HAP-1 (cell line): ENCODE data around the gene SLC22A31.
A peak's percentile ranks its signal among the peaks of the same experiment; 100 is the strongest.

Experiments
- DNase-seq, 2 experiments: peaks; one replicate each; pipeline ENCODE4 v3.0.0-alpha.2; 2016 to 2020; ENCODE audit warnings: low spot score in 2 of 2
- H3K27me3 ChIP-seq: fragments of 250-450 bp; sonication (Bioruptor Pico); 2 replicates; pipeline ENCODE4 v1.5.1; 2020; ENCODE audit warnings: low read depth, mild to moderate bottlenecking, moderate library complexity
- H3K36me3 ChIP-seq: fragments of 250-450 bp; sonication (Bioruptor Pico); replicated peaks from 2 replicates; pipeline ENCODE4 v1.5.1; 2020; ENCODE audit warnings: mild to moderate bottlenecking
- H3K4me1 ChIP-seq: fragments of 250-450 bp; sonication (Bioruptor Pico); 2 replicates; pipeline ENCODE4 v1.5.1; 2020; ENCODE audit warnings: mild to moderate bottlenecking
- H3K4me3 ChIP-seq: fragments of 250-450 bp; sonication (Bioruptor Pico); 2 replicates; pipeline ENCODE4 v1.5.1; 2020; ENCODE audit warnings: mild to moderate bottlenecking, moderate library complexity
- H3K9me3 ChIP-seq: fragments of 250-450 bp; sonication (Bioruptor Pico); 2 replicates; pipeline ENCODE4 v1.5.1; 2020; ENCODE audit warnings: mild to moderate bottlenecking, moderate library complexity
- in situ Hi-C: fragments of 300-500 bp; cut with MboI; formaldehyde crosslinking; loops from 3 replicates; pipeline ENCODE4 v1.14.3; 2020; ENCODE audit warnings: low sequenced_read_pairs, inconsistent platforms, mixed read lengths

Gene SLC22A31

DNA sequence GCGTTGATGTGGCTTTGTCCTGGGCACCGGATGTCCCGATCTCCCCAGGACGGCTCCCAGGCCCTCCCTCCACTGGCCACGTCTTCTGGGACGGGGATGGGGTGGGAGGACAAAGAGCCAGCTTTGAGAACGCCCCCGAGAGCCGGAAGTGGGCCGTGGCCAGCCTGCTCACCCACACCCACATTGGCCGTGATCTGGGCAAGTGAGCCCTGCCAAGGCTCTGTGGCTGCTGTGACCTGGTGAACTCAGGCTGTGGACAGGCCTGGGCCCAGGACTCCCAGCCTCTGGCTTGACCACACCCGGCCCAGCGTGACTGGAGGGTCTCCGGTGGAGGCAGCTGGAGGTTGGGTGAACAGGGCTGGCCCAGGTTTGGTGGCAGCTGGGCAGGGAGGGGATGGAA, 25.5 kb downstream of the SLC22A31 start:
- in situ Hi-C loops: no loop called here
- no peak for DNase-seq
- H3K9me3 ChIP-seq: no peaks in the 10 kb centered on the region
- H3K4me3 ChIP-seq: no peak overlapping the region
- peaks cover 3% of the 10 kb centered on the region for H3K4me1 ChIP-seq
- H3K36me3 ChIP-seq: no peaks in the 10 kb centered on the region
- peaks cover 3% of the 10 kb centered on the region; the same call in 1 of the 2 replicates for H3K27me3 ChIP-seq

DNA sequence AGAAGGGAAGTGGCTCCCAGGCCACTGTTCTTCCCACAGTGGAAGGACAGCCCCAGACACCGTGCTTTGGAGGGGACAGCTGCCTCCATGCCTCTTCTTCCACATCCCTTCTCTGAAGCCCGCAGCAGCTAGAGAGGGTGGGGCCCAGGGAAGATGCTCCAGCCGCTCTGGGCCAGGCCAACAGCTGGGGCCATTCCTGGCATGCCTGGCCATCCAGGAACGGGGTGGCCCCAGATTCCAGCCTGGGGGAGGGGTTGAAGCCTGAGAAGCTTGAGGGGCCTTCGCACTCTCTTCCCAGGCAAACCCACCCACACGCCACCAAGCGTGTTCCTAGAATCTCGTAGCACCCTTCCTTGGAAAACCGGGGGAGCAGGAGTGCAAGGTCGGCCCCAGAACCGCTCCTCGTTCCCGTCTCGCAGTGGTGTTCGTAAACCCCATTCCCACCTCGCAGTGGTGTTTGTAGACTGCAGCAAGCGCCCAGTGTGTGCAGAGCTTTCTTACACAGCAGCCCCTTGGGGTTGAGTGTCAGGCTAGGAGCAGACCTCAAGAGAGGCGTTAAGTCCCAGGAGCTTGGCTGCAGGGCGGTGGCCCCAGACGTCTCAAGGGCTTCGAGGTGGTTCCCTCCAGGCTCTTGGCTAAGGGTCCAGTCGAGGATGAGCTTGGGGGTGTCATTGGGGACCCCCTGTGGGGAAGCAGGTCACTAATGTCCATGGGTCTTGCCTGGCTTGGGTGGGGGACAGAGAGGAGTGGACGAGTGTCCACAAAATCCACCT, 26.1 kb downstream of the SLC22A31 start:
- Histone ChIP-seq H3K27me3 (peaks cover 3% of the 10 kb centered on the region; the same call in 1 of the 2 replicates), H3K36me3 (no peaks in the 10 kb centered on the region), H3K4me3 (no peak overlapping the region), H3K4me1 (peaks cover 3% of the 10 kb centered on the region), H3K9me3 (no peaks in the 10 kb centered on the region)
- DNase-seq: no peak
- in situ Hi-C loops: no loop called here

DNA sequence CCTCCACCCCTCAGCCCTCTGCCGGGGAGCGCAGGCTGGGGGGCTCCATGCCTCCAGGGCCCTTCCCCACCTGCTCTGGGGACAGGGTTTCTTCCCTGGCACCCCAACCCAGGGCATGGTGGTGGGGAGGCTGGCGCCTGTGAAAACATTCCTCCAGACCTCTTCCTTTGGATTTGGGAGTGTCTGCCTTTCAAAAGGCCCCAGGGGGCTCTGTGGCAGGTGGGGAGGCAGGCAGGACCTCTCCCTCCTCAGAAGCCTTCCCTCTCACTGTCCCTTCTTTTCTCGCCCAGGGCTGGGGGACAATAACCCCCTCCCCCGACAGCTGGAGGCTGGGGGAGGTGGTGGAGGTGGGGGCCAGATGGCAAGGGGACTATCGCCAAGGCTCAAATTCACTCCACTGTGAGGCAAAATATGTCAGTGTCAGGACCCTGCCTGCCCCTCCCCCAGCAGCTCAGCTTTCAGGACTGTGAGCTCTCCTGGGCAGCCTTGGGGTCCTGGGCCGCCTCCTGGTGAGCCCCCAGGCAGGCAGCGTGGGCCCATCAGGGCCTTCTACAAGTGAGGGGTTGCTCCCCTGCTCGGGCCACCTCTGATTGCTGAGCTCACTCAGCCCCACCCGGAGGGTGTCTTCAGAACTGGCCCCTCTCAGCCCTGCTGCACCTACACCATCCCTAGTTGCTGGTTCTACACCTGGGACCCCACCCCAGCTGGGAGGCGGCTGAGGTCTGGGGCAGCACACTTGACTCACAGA, 27.0 kb downstream of the SLC22A31 start:
- no peak overlapping the region for H3K4me3 ChIP-seq
- peaks cover 3% of the 10 kb centered on the region; the same call in 1 of the 2 replicates for H3K27me3 ChIP-seq
- in situ Hi-C loops: no loop called here
- no peak for DNase-seq
- H3K4me1 ChIP-seq: peaks cover 3% of the 10 kb centered on the region
- H3K9me3 ChIP-seq: no peaks in the 10 kb centered on the region
- H3K36me3 ChIP-seq: no peaks in the 10 kb centered on the region

DNA sequence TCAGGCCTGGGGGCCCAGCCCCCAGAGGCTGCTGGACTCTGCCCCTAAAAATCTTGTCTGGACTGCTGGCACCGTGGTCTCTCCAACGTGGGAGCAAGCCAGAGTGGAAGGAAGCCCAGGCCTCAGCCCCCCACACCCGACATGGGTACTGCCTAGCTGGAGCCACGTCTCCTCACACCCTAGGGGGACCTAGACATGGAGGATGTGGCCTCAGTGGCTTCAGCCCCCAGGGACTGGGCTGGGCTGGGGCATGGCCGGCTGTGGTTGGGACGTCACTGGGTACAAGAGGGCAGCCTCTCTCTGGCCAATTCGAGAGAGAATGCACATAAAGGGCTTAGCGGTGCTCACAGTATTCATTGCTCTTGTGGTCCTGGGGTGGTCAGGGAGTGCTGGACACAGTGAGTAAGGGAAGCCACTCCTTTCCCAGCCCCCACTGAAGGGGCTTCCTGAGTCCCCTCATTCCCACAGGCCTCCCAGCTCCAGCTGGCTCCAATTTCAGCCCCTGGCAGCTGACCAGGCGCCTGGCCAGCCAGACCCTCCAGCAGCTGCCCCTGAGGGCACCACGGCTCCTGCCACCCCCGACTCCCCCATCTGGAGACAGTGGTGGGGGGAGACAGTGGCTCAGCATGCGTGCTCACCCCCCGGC, 27.7 kb downstream of the SLC22A31 start:
- Histone ChIP-seq H3K27me3 (peaks cover 3% of the 10 kb centered on the region; the same call in 1 of the 2 replicates), H3K9me3 (no peaks in the 10 kb centered on the region), H3K36me3 (no peaks in the 10 kb centered on the region), H3K4me1 (peaks cover 3% of the 10 kb centered on the region), H3K4me3 (no peak overlapping the region)
- in situ Hi-C loops: no loop called here
- no peak for DNase-seq

DNA sequence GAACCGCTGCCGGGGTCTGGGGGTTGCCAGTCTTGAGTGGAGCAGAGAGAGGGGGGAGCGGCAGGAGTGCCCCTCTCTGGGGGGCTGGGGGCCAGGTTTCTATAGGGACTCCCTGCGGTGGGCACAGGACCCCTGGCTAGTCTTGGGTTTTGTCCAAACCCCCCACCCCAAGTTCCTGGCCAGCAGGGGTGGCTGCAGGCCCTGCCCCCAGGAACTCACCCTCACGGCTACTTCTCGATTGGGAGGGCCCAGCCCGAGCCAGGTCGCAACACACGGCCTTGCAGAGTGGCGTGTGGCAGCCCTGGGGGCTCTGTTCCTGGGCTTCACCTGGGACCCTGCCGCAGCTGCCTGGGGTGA, 28.2 kb downstream of the SLC22A31 start:
- Histone ChIP-seq H3K9me3 (no peaks in the 10 kb centered on the region), H3K4me3 (no peak overlapping the region), H3K36me3 (no peaks in the 10 kb centered on the region), H3K27me3 (peaks cover 3% of the 10 kb centered on the region; the same call in 1 of the 2 replicates), H3K4me1 (peaks cover 5% of the 10 kb centered on the region)
- in situ Hi-C loops: no loop called here
- no peak for DNase-seq

DNA sequence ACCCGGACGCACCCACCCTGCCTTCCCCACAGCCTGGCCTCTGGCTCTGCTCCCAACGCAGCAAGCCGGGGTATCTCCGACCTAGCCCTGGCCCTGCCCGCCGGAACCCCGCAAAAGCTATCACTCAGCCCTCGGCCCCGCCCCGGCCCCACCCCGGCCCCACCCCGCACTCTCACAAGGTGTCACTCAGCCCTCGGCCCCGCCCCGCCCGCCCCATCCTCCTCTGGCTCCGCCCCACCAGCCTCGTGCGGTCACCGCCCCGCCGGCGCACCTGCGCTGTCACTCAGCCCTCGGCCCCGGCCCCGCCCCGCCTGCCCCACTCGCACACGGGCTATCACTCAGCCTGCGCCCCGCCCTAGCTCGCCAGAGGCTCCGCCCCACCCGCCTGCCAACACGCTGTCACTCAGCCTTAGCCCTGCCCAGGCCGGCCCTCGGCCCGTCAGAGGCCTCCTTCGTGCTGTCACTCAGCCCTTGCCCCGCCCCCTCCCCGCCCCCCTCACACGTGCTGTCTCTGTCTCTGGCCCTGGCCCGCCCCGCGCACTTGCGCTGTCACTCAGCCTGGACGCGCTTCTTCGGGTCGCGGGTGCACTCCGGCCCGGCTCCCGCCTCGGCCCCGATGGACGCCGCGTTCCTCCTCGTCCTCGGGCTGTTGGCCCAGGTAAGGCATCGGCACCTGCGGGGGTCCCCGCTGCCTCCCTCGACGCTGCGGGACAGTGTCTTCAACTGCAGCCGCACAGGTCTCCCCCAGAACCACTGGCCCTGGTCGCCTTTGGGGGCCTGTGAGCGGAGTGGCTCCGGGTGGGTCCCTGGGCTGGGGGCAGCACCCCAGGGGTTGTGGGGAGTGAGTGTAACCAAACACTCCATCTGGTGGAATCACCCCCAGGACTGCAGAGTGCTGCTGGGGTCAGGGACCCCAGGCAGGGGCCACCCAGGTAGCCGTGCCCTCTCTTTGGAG, 28.8 kb downstream of the SLC22A31 start, which contains the start of gene CDH15:
TSS of gene CDH15 (plus strand) at position 533 of the 955 bp plus-strand sequence. CDS start at position 617, 84 bp downstream.
- Histone ChIP-seq H3K36me3 (no peaks in the 10 kb centered on the region), H3K4me3 (peak within 1 kb of the TSS; percentile 16), H3K9me3 (no peaks in the 10 kb centered on the region), H3K4me1 (peaks cover 6% of the 10 kb centered on the region), H3K27me3 (peaks cover 3% of the 10 kb centered on the region; the same call in 1 of the 2 replicates)
- DNase-seq: peak; percentile 92 to 99
- in situ Hi-C loops: no loop called here

DNA sequence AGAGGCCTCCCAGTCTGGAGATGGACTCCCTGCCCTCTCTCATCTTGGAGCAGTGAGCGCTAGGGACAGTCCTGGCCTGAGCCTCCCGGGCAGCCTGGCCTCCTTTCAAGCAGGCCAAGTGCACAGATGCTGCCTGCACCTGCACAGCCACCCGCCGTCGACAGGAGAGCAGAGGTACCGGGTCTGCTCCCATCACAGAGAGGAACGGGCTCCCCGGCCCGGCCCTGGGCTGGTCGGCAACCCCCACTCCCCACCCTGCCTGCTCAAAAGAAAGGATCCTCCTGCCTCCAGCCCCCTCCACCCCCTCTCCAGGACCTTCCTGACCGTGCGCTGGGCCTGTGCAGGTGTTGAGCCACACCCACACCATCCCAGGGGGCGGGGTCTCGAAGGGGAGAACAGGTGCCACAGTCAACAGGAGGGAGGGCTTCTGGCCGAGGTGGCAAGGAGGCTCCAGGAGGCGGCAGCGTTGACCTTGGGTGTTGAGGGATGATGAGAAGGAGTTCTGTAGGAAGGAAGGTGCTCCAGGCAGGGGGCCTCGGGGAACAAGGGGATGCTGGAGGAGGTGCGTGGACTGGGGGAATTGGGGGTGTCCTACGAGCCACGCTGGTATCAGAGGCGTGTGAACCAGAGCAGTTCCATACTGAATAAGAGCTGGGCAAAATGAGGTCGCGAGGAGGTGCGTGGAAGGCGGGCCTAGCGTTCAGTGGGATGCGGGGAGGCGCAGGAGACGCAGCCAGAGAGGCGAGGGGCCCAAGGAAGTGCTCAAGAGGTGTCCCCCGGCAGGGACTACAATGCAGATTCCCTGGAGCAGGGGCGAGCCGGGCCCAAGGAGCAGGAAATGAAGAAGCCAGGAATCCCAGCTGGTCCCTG, 29.8 kb downstream of the SLC22A31 start:
- Histone ChIP-seq H3K4me3 (peak overlapping the region; percentile 16), H3K4me1 (peaks cover 6% of the 10 kb centered on the region), H3K36me3 (no peaks in the 10 kb centered on the region), H3K27me3 (peaks cover 3% of the 10 kb centered on the region; the same call in 1 of the 2 replicates), H3K9me3 (no peaks in the 10 kb centered on the region)
- in situ Hi-C loops: no loop called here
- DNase-seq: peak in 1 of 2 experiments; percentile 44

DNA sequence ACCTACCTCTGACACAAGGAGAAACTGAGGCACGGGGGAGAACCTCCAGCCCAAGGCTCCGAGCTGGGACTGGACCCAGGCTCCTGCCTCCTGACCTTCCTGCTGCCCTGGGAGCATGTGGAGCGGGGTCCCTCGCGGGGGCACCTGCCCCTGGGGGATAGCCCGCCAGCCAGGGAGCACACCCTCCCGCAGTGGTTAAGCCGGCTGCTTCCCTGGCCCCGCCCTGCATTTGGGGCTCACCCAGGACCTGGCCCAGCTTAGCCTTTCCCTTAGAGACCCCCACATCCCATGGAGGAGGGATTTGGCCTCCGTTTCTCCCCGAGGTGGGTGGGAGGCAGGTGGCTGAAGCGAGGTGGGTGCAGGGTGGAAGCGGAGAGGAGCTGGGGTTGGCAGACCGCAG, 30.6 kb downstream of the SLC22A31 start:
- Histone ChIP-seq H3K36me3 (no peaks in the 10 kb centered on the region), H3K27me3 (peaks cover 3% of the 10 kb centered on the region; the same call in 1 of the 2 replicates), H3K9me3 (no peaks in the 10 kb centered on the region), H3K4me3 (no peak overlapping the region), H3K4me1 (peaks cover 6% of the 10 kb centered on the region)
- DNase-seq: no peak
- in situ Hi-C loops: loop anchor here (10.0 kb wide), 2 partner anchors 235 to 355 kb away; partner anchors contain the start of gene APRT

DNA sequence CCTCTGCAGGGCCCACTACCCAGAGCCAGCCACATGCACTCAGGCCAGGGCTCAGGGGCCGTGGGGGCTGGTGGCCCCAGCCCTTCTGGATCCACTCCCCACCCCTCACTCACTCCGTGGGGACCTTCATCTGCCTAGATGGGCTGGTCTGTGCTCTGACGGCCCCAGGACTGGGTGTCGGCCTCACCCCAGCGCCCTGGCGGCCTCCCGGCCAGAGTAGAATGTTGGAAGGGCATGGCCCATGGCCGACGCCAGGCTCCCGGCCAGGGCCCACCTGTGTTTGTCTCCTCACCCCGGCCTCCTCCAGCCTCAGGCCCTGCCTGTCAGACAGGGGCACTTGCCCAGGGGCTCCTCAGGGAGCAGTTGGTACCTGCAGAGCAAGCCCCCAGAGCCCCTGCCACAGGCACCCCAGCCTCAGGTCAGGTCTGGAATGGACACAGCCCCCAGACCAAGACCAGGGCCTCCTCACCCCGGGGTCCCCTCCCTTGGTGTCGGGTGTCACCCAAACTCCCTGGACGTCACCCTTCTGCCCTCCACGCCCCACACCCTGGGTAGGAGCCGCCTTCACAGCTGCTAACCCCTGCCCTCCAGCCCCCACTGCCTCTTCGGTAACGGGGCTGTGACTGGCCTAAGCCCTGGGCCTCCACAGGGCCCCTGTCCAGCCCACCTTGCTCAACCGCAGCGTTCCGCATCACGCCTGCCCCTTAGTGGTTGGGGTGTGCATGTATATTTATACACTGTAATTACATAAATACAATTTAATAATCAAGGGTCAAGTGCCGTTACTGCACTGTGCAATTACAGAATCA, 31.8 kb downstream of the SLC22A31 start:
- Histone ChIP-seq H3K4me1 (peaks cover 6% of the 10 kb centered on the region), H3K36me3 (no peaks in the 10 kb centered on the region), H3K27me3 (peaks cover 3% of the 10 kb centered on the region; the same call in 1 of the 2 replicates), H3K4me3 (no peak overlapping the region), H3K9me3 (no peaks in the 10 kb centered on the region)
- DNase-seq: no peak
- in situ Hi-C loops: loop anchor here (10.0 kb wide), 2 partner anchors 234 to 354 kb away; partner anchors contain the start of gene APRT

DNA sequence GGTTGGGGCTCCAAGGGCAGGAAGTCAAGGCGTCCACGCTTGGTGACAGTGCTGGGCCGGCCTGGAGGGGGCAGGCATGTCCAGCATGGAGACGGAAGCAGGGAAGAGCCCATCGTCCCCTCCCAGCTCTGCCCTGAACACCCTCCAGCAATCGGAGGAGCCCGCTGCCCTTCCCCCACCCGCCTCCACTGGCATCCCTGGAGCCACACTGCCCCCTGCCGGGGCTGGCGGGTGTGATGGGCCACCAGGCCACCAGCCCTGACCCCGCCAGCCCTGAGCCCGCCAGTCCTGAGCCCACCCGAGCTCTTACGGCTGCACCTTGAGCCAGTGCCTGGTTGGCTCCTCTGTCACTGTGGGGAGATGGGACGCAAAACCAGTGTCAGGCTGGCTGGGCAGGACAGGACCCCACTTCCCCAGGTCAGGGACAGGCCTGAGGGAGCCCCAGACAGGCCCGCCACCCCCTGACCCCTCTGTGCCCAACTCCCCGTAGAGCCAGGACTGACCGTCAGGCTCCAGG, 32.9 kb downstream of the SLC22A31 start:
- in situ Hi-C loops: loop anchor here (10.0 kb wide), 2 partner anchors 233 to 353 kb away; partner anchors contain the start of gene APRT
- Histone ChIP-seq H3K4me3 (no peak overlapping the region), H3K36me3 (no peaks in the 10 kb centered on the region), H3K9me3 (no peaks in the 10 kb centered on the region), H3K27me3 (no peaks in the 10 kb centered on the region), H3K4me1 (peaks cover 6% of the 10 kb centered on the region)
- peak; percentile 70 to 97 for DNase-seq

DNA sequence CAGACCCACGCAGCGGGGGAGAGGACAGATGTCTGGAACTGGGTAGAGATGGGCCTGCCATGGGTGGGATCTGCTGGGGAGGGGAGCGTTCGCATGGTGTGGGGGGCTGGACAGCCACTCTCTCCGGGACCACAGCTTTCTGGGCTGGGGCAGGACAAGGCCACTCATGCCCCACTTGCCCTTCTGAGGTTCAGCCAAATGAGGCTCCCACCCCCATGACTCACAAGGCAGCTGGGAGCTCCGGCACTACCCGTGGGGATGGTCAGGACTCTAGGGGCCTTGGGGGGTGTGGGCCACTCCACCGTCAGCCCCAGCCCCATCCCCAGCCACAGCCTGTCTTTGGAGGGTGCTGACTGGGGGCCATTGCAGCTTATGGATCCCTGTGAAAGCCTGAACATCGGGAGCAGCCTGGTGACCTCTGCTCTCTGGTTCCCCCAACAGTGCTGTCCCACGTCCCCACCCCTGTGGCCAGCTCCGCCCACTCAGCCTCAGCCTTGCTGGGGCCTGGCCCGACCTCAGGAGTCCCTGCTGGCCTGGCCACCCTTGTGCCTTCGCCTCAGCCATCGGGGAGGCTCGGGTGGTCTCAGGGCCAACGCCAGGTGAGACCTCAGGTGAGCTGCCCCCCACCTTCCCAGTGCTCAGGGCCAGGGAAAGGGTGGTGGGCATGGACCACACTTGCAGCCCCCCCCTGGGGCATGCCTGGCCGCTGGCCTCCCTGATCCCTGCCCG, 33.5 kb downstream of the SLC22A31 start:
- in situ Hi-C loops: loop anchor here (10.0 kb wide), 2 partner anchors 232 to 352 kb away; partner anchors contain the start of gene APRT
- H3K36me3 ChIP-seq: no peaks in the 10 kb centered on the region

More for the DNA sequence above, 33.5 kb downstream of the SLC22A31 start:
- H3K4me3 ChIP-seq: no peak overlapping the region
- DNase-seq: no peak
- H3K27me3 ChIP-seq: no peaks in the 10 kb centered on the region
- H3K4me1 ChIP-seq: peaks cover 6% of the 10 kb centered on the region
- H3K9me3 ChIP-seq: no peaks in the 10 kb centered on the region
